GM15510 (cell line): ENCODE results near the gene TYMP.

ENCODE experiments used
- POLR2A ChIP-seq: IDR thresholded peaks from 3 replicates; pipeline ENCODE4 v1.6.1; 2011; ENCODE audit warnings: borderline replicate concordance; ENCODE audit not compliant: insufficient read length; ENCODE audit errors: extremely low read depth

The TYMP gene, protein sequence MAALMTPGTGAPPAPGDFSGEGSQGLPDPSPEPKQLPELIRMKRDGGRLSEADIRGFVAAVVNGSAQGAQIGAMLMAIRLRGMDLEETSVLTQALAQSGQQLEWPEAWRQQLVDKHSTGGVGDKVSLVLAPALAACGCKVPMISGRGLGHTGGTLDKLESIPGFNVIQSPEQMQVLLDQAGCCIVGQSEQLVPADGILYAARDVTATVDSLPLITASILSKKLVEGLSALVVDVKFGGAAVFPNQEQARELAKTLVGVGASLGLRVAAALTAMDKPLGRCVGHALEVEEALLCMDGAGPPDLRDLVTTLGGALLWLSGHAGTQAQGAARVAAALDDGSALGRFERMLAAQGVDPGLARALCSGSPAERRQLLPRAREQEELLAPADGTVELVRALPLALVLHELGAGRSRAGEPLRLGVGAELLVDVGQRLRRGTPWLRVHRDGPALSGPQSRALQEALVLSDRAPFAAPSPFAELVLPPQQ

DNA sequence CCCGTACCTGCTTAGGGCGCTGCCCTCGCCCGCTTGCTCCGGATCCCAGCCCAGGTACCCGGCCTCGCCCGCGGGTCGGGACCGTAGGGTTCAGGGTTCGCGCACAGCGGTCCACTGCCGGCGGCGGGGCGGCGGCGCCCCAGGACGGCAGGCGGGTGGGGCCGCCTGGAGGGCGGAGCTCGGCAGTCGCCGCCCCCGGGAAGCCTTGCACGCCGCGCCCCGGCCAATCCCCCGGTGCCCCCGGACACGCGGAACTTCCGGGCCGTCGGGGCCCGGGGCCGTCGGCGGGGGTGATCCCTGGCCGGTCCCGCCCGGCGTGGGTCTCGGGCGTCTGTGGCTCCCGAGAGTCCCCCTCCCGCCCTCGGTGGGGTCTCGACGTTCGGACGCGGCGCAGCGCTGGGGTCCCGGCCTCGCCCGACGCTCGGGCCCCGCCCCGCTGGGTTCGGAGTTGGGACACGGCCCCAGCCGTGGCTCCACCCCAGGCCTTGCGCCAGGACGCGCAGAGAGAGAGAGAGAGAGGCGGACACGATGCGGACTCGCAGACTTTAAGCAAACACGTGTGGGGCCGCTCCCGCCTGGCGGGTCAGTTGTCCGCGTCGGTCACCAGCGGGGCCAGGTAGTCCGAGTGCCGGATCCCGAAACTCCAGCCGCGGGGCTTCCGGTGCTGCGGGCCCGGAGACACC is at the start of gene TYMP:
TSS of gene TYMP (minus strand) at position 116 of the 683 bp plus-strand sequence. CDS start 303 bp downstream, outside the sequence.
- TF ChIP-seq POLR2A: peak; percentile 75

DNA sequence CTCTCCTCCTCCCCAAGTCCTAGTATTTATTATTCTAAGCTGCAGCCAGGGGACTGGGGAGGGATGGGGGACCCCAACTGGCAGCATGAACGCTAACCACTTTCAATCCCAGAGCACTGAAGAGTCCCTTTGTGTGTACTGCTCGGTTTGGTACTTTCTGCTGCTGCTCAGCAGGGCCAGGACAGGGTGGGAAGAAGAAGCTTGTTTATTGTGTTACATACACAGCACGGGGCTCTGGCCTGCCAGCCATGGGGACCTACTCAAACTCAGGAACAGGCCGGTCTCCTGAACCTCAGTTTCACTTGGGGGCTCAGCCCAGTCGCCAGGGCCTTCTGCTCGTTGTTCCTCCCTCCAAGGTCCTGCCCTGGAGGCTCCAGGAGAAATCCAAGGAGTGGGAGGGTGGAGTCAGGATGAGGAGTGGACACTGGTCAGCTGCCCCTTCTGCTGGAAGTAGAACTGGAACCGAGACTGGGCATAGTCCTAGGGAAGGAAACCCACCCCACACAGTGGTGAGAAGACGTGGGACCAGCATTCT is 49.0 kb upstream of the TYMP start:
- no peak for TF ChIP-seq POLR2A

DNA sequence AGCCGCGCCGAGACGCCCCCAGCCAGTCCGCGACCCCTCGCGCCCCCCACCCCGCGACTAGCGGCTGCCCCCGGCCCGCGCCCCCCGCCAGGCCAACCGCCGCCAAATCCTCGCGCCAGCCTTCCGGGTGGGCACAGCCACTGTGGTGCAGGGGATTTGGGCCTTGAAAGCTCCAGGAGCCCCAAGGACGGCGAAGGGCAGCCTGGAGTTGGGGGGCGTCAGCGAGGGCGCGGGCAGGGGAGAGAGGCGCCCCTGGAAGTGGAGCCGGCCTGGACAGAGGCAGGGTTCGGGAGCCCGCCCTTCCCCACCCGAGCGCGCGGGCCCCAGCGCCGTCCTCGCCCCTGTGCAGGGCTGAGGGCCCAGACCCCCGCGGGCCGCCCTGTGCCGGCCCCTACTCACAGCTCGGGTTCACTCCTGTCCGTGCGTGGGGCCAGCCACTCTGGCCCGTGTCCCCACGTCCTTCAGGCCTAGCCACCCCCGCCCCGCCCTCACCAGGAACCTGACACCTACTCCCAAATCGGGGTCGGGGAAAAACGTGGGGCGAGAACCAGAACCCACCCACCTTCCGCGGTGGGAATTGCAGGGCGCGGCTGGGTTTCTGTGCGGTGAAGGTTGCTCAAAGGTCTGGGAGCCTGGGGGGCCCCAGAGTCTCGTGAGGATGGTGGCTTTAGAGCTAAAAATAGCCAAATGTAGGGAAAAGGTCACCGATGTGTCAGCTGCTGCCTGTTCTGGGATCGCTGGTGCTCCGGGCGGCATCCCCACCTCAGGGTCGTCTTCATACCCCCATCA is 48.4 kb upstream of the TYMP start, which contains the start of gene CPT1B:
TSS of gene CPT1B (minus strand) at position 441 of the 789 bp plus-strand sequence. CDS start 512 bp downstream, outside the sequence.
- no peak for TF ChIP-seq POLR2A

DNA sequence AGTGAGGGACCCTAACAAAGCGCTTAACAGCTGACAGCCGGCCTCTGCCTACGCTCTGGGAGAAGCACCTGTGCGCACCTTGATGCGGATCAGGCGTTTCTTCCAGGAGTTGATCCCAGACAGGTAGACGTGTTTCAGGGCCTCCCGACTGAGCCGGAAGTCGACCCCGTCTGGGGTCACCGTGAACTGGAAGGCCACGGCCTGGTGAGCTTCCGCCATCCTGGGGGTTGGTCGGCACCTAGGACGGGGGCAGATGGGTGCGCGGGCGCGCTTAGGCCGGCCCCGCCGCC is 47.8 kb upstream of the TYMP start:
- no peak for TF ChIP-seq POLR2A

DNA sequence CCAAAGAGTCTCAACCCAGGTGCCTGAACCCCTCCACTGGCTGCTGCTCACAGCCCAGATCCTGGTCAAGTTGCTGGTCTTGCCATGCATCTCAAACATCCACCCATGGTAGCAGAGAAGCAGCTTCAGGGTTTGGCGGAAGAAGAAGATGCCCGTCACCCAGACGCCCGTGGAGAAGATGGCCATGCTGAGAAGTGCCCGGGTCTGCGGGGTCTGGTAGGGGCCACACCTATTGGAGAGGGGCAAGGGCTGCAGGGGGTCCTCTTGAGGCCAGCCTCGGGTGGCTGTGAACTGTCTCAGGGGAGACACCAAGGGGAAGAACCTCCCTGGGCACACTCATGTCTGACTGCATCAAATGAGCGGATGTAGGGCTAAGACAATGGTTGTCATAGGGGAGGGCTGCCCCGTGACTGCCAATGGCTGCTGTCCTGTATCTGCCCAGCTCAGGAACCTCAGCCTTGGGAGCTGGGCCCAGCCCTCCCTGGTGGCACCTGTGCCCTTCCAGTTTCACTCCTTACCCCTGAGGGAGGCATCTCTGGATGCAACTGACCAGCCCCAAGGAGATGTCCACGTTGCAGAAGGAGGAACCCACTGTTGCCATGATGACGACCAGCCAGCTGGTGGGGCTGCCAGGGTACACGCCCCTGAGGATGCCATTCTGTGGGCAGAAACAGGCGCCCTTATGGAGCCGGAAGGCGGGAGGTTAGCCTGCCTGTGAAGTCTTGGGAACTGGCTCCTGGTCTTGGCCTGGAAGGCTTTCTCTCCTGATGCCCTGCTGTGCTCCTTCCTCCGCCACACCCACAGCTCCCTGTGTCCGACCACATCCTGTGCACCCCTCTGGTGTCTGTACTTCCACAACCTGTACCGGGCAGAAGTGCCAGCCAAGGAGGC is 47.2 kb upstream of the TYMP start:
- TF ChIP-seq POLR2A: no peak

DNA sequence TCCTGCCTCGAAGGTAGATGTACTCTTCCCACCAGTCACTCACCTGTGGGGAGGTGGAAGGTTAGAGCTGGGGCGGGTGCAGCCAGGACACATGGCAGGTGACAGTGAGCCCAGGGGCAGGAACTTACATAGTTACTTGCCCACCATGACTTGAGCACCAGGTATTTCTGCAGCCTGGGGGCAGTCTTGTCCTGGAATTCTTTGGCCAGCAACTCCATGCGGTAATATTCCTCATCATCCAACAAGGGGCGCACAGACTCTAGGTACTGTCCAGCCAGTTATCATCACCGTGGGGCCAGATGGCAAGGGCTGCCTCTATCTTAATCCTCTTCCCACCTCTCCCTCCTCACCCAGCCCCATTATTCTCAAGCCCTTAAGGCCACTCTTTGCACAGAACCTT is 46.3 kb upstream of the TYMP start:
- no peak for TF ChIP-seq POLR2A

DNA sequence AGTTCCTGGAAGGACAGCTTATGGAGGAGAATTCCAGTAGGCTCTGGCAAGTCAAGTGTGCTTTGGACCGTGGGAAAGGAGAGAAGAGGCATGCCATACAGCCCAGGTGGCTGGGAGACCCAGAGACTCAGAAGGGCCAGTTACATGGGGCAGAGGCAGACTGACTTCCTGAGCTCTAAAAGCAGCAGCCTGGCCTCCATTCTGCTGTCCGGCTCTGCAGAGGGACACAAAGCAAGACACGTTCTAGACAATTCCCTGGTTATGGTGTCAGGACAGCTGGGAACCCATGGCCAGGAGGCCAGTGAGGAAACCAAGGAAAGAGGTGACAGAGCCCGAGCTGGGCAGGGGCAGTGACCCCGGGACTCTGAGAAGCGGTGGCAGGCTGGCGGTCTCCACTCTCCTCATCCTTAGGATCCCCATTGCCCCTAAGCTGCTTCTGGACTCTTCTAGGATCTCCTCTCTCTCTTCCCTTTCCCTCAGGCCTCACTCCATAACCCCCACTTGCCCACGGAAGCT is 45.7 kb upstream of the TYMP start:
- TF ChIP-seq POLR2A: no peak

DNA sequence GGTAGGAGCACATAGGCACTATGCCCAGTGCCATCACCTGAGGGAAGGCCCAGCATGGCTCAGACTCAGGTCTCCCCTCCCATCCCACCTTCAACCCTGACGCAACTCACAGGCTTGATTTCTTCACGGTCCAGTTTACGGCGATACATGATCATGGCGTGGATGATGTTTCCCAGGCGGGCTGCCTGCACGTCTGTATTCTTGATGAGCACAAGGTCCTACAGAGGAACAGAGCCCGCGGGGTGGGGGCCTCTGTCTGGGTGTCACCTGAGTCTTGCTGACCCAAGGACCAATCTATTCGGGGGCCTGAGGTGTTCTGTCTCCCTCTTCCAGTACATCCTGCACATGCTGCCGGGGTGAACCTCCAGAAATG is 44.6 kb upstream of the TYMP start:
- no peak for TF ChIP-seq POLR2A

DNA sequence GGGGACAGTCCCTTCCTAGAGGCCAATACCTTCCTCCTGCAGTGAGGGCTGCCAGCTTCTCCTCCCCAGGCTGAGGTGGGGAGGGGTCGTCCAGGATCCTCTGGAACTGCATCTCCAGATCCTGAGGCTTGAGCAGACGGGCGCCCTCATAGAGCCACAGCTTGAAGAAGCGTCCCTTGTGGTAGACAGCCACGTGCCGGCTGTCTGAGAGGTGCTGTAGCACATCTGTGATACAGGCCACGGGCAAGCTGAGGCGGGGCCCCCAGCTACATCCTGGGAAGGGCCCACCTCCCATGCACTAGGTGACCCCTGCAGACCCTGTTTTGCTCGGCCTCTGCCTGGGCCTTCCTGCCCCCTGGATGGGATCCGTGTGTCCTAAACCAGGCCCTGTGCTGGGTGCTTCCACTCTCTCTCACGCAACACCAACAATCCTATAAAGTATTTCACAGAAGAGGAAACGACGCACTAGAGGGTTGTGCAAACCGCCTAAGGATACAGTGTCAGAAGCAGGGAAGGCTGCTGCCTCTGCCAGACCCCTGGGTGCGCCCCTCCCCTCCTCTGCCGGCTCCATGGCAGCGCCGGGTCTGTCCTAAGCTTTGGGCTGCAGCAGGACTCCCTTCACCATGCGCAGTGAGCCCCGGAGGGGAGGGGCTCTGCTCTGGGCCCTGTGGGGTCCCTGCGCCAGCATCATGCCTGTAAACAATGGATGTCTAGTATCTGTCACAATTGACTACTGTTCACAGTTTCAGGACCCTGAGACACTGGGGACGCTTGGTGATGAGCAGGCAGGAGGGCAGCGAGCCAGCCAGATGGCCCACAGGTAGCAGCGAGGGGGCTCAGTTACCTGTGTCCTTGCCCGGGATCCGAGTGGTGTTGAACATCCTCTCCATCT is 43.9 kb upstream of the TYMP start:
- no peak for TF ChIP-seq POLR2A

DNA sequence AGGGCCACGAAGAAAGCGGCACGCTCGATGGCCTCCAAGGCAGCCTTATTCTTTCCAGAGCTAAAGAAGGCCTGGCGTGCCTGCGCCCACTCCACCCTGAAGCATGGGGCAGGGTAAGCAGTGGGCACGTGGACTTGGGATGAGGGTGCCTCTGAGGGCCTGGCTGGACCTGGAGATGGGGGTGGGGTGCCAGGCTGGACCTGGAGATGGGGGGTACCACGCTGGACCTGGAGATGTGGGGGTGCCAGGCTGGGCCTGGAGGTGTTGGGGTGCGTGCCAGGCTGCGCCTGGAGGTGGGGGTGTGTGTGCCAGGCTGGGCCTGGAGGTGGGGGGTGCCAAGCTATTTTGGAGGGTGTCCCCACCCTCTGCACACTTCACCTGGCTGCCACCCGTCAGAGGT is 43.2 kb upstream of the TYMP start:
- TF ChIP-seq POLR2A: no peak

DNA sequence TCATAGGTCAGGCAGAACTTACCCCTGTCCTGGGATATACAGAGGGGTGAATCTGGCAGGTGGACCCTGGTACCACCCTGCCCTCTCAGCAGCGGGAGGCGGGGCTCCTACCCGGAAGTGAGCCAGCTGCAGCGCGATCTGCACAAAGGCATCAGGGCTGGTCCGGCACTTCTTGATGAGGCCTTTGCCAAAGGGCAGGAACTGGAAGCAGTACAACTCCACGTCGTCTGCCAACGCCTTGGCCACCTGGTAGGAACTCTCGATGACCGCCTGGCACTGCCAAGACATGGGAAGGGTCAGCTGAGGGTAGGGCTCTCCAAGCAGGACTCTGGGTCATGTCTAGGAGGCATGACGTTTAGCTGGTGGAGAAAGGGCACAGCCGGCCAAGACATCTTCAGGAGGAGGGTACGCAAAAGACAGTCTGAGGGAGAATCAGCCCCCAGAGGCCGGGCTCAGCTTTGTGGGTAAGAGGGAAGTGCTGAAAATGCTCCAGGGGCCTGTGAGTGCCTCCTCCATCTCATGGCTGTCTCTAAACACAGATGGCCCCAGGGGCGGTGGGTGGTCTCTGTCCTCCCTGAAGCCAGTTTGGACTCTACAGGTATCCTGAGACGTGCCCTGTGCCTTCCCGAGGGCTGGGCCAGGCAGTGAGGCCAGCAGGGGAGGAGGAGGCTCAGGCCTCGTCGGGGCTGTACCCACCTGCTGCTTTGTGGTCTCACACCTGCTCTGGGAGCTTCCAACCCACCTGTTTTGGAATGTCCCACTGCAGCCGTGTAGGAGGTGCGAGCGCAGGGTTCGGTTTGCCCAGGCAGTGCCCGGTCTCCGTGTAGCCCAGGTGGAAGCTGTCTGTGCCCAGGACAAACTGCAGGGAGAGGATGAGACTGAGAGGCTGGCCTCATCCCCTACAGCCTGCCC is 41.7 kb upstream of the TYMP start:
- no peak for TF ChIP-seq POLR2A

DNA sequence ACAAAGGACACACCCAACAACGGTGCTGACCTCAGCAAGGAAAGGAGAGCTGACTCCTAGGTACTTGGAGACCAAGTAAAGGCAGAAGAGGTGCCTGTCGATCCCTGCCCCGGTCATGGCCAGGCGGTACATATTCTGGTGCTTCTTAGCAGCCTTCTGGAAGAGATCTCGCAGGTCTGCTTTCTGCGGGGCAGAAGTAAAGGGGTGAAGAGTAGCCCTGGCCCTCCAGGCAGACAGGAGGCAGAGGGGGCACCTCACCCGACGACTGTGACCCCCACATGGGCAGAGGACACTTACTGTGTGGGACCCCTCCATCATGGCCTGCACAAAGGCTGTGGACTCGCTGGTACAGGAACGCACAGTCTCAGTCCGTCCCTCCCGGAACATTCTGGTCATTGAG is 41.0 kb upstream of the TYMP start:
- TF ChIP-seq POLR2A: no peak
